ENCODE results near the gene MGLL. TPM values are rescaled to one million over a fixed set of nuclear protein-coding genes. Genes with fewer than 3 reads are reported as not detected.

The MGLL gene
- total and polyA plus RNA-seq, 2 donors from 2014 or later = 74.2 to 250 TPM

- H3K9ac ChIP-seq (ENCODE audit: low read length in 3 of 3) = no peak overlapping the region
- H3K27ac ChIP-seq (ENCODE audit: low read depth in 2 of 2, low read length in 2 of 2) = no peak overlapping the region
- peaks cover 0 to 10% (median 2%) of the 10 kb centered on the region in 3 donors for H3K36me3 ChIP-seq (ENCODE audit: control insufficient read depth in 2 of 3, insufficient read depth in 3 of 3, low read length in 3 of 3)
- no peak overlapping the region for H3K4me3 ChIP-seq (ENCODE audit: low read length in 3 of 3)
- DNase-seq (no peak), FAIRE-seq (no peak)
- intact Hi-C loops (cut with DNase I) = no loop called here
- no peaks in the 10 kb centered on the region for H3K27me3 ChIP-seq (ENCODE audit: control insufficient read depth, insufficient read depth, low read length)
- H3K4me1 ChIP-seq (ENCODE audit: control insufficient read depth in 2 of 3, insufficient read depth in 2 of 3, low read depth in 1 of 3, low read length in 3 of 3) = no peaks in the 10 kb centered on the region
- no peaks in the 10 kb centered on the region for H3K9me3 ChIP-seq (ENCODE audit: control insufficient read depth in 2 of 3, insufficient read depth in 1 of 3, low read length in 3 of 3)
- TF ChIP-seq, protein P1, sequence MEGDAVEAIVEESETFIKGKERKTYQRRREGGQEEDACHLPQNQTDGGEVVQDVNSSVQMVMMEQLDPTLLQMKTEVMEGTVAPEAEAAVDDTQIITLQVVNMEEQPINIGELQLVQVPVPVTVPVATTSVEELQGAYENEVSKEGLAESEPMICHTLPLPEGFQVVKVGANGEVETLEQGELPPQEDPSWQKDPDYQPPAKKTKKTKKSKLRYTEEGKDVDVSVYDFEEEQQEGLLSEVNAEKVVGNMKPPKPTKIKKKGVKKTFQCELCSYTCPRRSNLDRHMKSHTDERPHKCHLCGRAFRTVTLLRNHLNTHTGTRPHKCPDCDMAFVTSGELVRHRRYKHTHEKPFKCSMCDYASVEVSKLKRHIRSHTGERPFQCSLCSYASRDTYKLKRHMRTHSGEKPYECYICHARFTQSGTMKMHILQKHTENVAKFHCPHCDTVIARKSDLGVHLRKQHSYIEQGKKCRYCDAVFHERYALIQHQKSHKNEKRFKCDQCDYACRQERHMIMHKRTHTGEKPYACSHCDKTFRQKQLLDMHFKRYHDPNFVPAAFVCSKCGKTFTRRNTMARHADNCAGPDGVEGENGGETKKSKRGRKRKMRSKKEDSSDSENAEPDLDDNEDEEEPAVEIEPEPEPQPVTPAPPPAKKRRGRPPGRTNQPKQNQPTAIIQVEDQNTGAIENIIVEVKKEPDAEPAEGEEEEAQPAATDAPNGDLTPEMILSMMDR (IDR thresholded peaks at IDR 0.05; ENCODE audit: borderline replicate concordance, extremely low read depth, insufficient read depth) = no peak
These were observed 17.1 kb downstream of the MGLL start for GRCh38 chr3:127805026-127805753.

DNA sequence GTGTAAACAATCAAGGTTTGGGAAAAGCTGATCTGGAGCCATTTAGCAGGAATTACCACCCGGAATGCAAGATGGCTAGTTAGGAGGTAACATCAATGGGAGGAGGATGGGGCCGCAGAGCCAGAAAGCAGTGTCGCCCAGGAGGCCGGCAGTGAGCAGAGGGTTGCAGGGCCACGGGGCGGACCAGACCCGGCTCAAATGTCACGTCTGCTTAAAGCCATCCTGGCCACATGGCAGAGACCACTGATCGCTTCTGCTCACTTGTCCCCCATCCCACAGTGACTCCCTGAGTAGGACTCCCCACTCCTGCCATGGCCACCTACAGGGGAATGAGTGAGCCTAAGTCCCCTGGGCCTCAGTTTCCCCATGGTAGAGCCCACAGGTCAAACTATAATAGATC lies 18.2 kb downstream of the MGLL start:
- H3K4me3 ChIP-seq (ENCODE audit: low read length in 3 of 3) = no peak overlapping the region
- FAIRE-seq (no peak), DNase-seq (no peak)
- intact Hi-C loops (cut with DNase I) = no loop called here
- no peaks in the 10 kb centered on the region for H3K9me3 ChIP-seq (ENCODE audit: control insufficient read depth in 2 of 3, insufficient read depth in 1 of 3, low read length in 3 of 3)
- H3K36me3 ChIP-seq (ENCODE audit: control insufficient read depth in 2 of 3, insufficient read depth in 3 of 3, low read length in 3 of 3) = peaks cover 0 to 10% (median 4%) of the 10 kb centered on the region in 3 donors
- no peaks in the 10 kb centered on the region for H3K27me3 ChIP-seq (ENCODE audit: control insufficient read depth, insufficient read depth, low read length)
- no peak overlapping the region for H3K27ac ChIP-seq (ENCODE audit: low read depth in 2 of 2, low read length in 2 of 2)
- peaks cover 0 to 2% (median 0%) of the 10 kb centered on the region in 3 donors for H3K4me1 ChIP-seq (ENCODE audit: control insufficient read depth in 2 of 3, insufficient read depth in 2 of 3, low read depth in 1 of 3, low read length in 3 of 3)
- no peak overlapping the region for H3K9ac ChIP-seq (ENCODE audit: low read length in 3 of 3)
- TF ChIP-seq, protein P1 (IDR thresholded peaks at IDR 0.05; ENCODE audit: borderline replicate concordance, extremely low read depth, insufficient read depth) = no peak

DNA sequence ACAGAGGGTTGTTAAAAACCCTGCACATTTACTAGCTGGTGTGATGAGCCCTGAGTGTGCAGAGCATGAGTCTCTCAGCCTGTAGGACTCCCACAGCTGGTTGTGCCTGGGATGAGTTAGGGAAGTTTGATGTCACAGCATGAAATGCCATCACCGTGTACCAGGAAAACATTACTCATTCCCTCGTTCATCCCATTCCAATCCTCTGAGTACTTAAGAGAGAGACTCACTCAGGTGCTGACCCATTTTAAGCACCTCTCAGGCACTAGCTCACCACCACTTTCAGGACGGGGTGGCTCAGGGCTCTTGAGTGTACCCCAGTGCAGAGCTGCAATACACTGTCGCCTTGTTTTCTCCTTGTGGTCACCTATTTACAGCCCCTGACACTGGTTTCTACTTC lies 18.7 kb downstream of the MGLL start:
- TF ChIP-seq, protein P1 (IDR thresholded peaks at IDR 0.05; ENCODE audit: borderline replicate concordance, extremely low read depth, insufficient read depth) = no peak

More for the DNA sequence above, 18.7 kb downstream of the MGLL start:
- no peak overlapping the region for H3K9ac ChIP-seq (ENCODE audit: low read length in 3 of 3)
- no peaks in the 10 kb centered on the region for H3K27me3 ChIP-seq (ENCODE audit: control insufficient read depth, insufficient read depth, low read length)
- H3K27ac ChIP-seq (ENCODE audit: low read depth in 2 of 2, low read length in 2 of 2) = no peak overlapping the region
- DNase-seq (no peak), FAIRE-seq (no peak)
- peaks cover 0 to 6% (median 4%) of the 10 kb centered on the region in 3 donors for H3K36me3 ChIP-seq (ENCODE audit: control insufficient read depth in 2 of 3, insufficient read depth in 3 of 3, low read length in 3 of 3)
- H3K4me3 ChIP-seq (ENCODE audit: low read length in 3 of 3) = no peak overlapping the region
- H3K4me1 ChIP-seq (ENCODE audit: control insufficient read depth in 2 of 3, insufficient read depth in 2 of 3, low read depth in 1 of 3, low read length in 3 of 3) = peaks cover 0 to 4% (median 0%) of the 10 kb centered on the region in 3 donors
- intact Hi-C loops (cut with DNase I) = no loop called here
- H3K9me3 ChIP-seq (ENCODE audit: control insufficient read depth in 2 of 3, insufficient read depth in 1 of 3, low read length in 3 of 3) = no peaks in the 10 kb centered on the region

Data from kidney (tissue), 14 donors.